SK-N-SH (cell line): ENCODE data around the gene GUCA1C. TPM values are rescaled to one million over a fixed set of nuclear protein-coding genes. Genes with fewer than 3 reads are reported as not detected.

Source experiments
- CTCF ChIA-PET: fragments of 300-600, 350-600 bp; formaldehyde crosslinking; extraction: SDS; loops from one replicate; lab custom pipeline; 2021; lab: Yijun Ruan, JAX
- POLR2A ChIA-PET: fragments of 350-600 bp; sonication (Branson Sonifier 250); formaldehyde crosslinking; extraction: SDS; loops from one replicate; lab custom pipeline; 2020; ENCODE audit warnings: antibody characterized with exemption, inconsistent platforms; lab: Yijun Ruan, JAX
- DNase-seq: peaks from one replicate; pipeline ENCODE4 v3.0.0; 2012
- H2AFZ ChIP-seq: fragments of 200-600 bp; sonication (generic); 2 replicates; pipeline ENCODE4 v1.8.1; 2016; ENCODE audit warnings: antibody characterized with exemption, mild to moderate bottlenecking, low read depth
- H3F3A ChIP-seq: fragments of 200-600 bp; sonication (generic); replicated peaks from 2 replicates; pipeline ENCODE3; 2016; ENCODE audit warnings: antibody characterized with exemption, mild to moderate bottlenecking; ENCODE audit not compliant: insufficient read depth
- H3K27ac ChIP-seq, 2 experiments: fragments of 200-500 bp in 1 of 2; fragments of 200-600 bp in 1 of 2; sonication (Bioruptor generic) in 1 of 2; sonication (generic), shearing (Covaris generic) in 1 of 2; 2 replicates each; pipeline versions ENCODE4 v1.5.1 to v1.6.1; 2014 to 2016; ENCODE audit warnings: low read depth in 2 of 2, inconsistent platforms in 1 of 2, low read length in 1 of 2, mild to moderate bottlenecking in 1 of 2, mixed read lengths in 1 of 2
- H3K27me3 ChIP-seq: fragments of 200-600 bp; sonication (generic), shearing (Covaris generic); 2 replicates; pipeline ENCODE4 v1.6.1; 2016; ENCODE audit warnings: mixed run types; ENCODE audit not compliant: insufficient read depth
- H3K36me3 ChIP-seq, 2 experiments: fragments of 200-500 bp in 1 of 2; fragments of 200-600 bp in 1 of 2; sonication (Bioruptor generic) in 1 of 2; sonication (generic) in 1 of 2; replicated peaks in 1 of 2; 2 replicates each; pipeline versions ENCODE3 to v1.5.1; 2014 to 2016; ENCODE audit warnings: low read length in 1 of 2, mild to moderate bottlenecking in 1 of 2; ENCODE audit not compliant: insufficient read depth in 2 of 2, control insufficient read depth in 1 of 2
- H3K4me1 ChIP-seq, 2 experiments: fragments of 200-500 bp in 1 of 2; fragments of 200-600 bp in 1 of 2; sonication (Bioruptor generic) in 1 of 2; sonication (generic), shearing (Covaris generic) in 1 of 2; 2 replicates each; pipeline versions ENCODE4 v1.5.1 to v1.6.1; 2014 to 2016; ENCODE audit warnings: low read depth in 1 of 2, low read length in 1 of 2, mixed run types in 1 of 2; ENCODE audit not compliant: insufficient read depth in 2 of 2, control insufficient read depth in 1 of 2
- H3K4me2 ChIP-seq: fragments of 200-600 bp; sonication (generic), shearing (Covaris generic); 2 replicates; pipeline ENCODE4 v1.6.1; 2017; ENCODE audit warnings: mixed run types
- H3K4me3 ChIP-seq, 2 experiments: fragments of 200-500 bp in 1 of 2; fragments of 200-600 bp in 1 of 2; sonication (Bioruptor generic) in 1 of 2; sonication (generic), shearing (Covaris generic) in 1 of 2; 2 replicates each; pipeline versions ENCODE4 v1.5.1 to v1.8.1; 2014 to 2016; ENCODE audit warnings: low read depth in 2 of 2, inconsistent platforms in 1 of 2, low read length in 1 of 2, mild to moderate bottlenecking in 1 of 2, mixed read lengths in 1 of 2, moderate library complexity in 1 of 2
- H3K79me2 ChIP-seq: fragments of 200-600 bp; sonication (generic); 2 replicates; pipeline ENCODE4 v1.8.1; 2017; ENCODE audit warnings: mild to moderate bottlenecking; ENCODE audit not compliant: insufficient read depth
- H3K9ac ChIP-seq: fragments of 200-600 bp; sonication (generic); 2 replicates; pipeline ENCODE4 v1.6.1; 2017; ENCODE audit warnings: mixed run types
- H3K9me2 ChIP-seq: fragments of 200-600 bp; sonication (generic); 2 replicates; pipeline ENCODE4 v1.6.1; 2017; ENCODE audit warnings: mixed run types
- H3K9me3 ChIP-seq: fragments of 200-600 bp; sonication (generic); 2 replicates; pipeline ENCODE4 v1.6.1; 2017; ENCODE audit warnings: mixed run types, mild to moderate bottlenecking, moderate library complexity
- H4K20me1 ChIP-seq: fragments of 200-600 bp; sonication (generic); 2 replicates; pipeline ENCODE4 v1.6.1; 2017; ENCODE audit warnings: mild to moderate bottlenecking, mixed run types; ENCODE audit not compliant: insufficient read depth
- CHD2 ChIP-seq: fragments of 150-350 bp; IDR thresholded peaks from 2 replicates; pipeline ENCODE4 v1.6.1; 2018; ENCODE audit warnings: low read length; ENCODE audit not compliant: partially characterized antibody
- CTCF ChIP-seq: fragments of 200-600 bp; sonication (generic); IDR thresholded peaks from 2 replicates; pipeline ENCODE4 v1.6.1; 2017; ENCODE audit warnings: antibody characterized with exemption, mild to moderate bottlenecking, moderate library complexity
- EP300 ChIP-seq, 2 experiments: IDR thresholded peaks; 2 replicates each; pipeline versions ENCODE4 v1.4.0 to v1.6.1; 2012; ENCODE audit warnings: borderline replicate concordance in 1 of 2, low read depth in 1 of 2, low read length in 1 of 2
- GABPA ChIP-seq: IDR thresholded peaks from 2 replicates; pipeline ENCODE4 v1.4.0; 2012; ENCODE audit warnings: low read depth, mild to moderate bottlenecking
- IRF3 ChIP-seq: fragments of 150-350 bp; IDR thresholded peaks from 2 replicates; pipeline ENCODE4 v1.6.1; 2016; ENCODE audit warnings: mild to moderate bottlenecking, low read depth, low read length
- JUND ChIP-seq: IDR thresholded peaks from 2 replicates; pipeline ENCODE4 v1.4.0; 2012
- NRF1 ChIP-seq: IDR thresholded peaks from 2 replicates; pipeline ENCODE4 v1.6.1; 2012; ENCODE audit warnings: low read depth, mild to moderate bottlenecking, low read length
- RAD21 ChIP-seq: IDR thresholded peaks from 2 replicates; pipeline ENCODE4 v1.6.1; 2012; ENCODE audit warnings: mild to moderate bottlenecking, low read length
- REST ChIP-seq: IDR thresholded peaks from 2 replicates; pipeline ENCODE4 v1.6.1; 2012; ENCODE audit warnings: mild to moderate bottlenecking, low read depth, low read length, moderate library complexity
- RXRA ChIP-seq: IDR thresholded peaks from 2 replicates; pipeline ENCODE4 v1.4.0; 2012; ENCODE audit warnings: low read depth, mild to moderate bottlenecking, borderline replicate concordance
- TCF12 ChIP-seq: IDR thresholded peaks from 2 replicates; pipeline ENCODE4 v1.4.0; 2012
- USF1 ChIP-seq: IDR thresholded peaks from 2 replicates; pipeline ENCODE4 v1.4.0; 2012; ENCODE audit warnings: low read depth, borderline replicate concordance
- YY1 ChIP-seq: IDR thresholded peaks from 2 replicates; pipeline ENCODE4 v1.4.0; 2012; ENCODE audit warnings: low read depth, mild to moderate bottlenecking
- WGBS: methylation state at CpG from one replicate; pipeline ENCODE4 v1.1.6; 2017; ENCODE audit warnings: low lambda C conversion rate; 5-methylcytosine and 5-hydroxymethylcytosine counted together
- polyA plus RNA-seq, 3 experiments: library from polyadenylated mRNA; depleted of rRNA; stranded (reverse); fragments of >200 nt; gene quantifications; 2 replicates each; pipeline ENCODE4 v1.2.3, GENCODE V29; 2012

The GUCA1C gene
- polyA plus RNA-seq, 1 of the 3 experiments (the other 2 are of a cell fraction): not detected

- DNase-seq: no peak
- no peak overlapping the region for H3K4me3 ChIP-seq
- H3K9me2 ChIP-seq: no peaks in the 10 kb centered on the region
- ChIA-PET CTCF (no interaction called here), POLR2A (no interaction called here)
- no peaks in the 10 kb centered on the region for H3F3A ChIP-seq
- no peaks in the 10 kb centered on the region for H4K20me1 ChIP-seq
- TF ChIP-seq YY1 (no peak), CHD2 (no peak), REST (no peak), EP300 (IDR thresholded peaks at IDR 0.05; ENCODE audit: borderline replicate concordance in 1 of 2, low read depth in 1 of 2, low read length in 1 of 2) (no peak), GABPA (no peak), IRF3 (no peak)
- no peaks in the 10 kb centered on the region for H3K27me3 ChIP-seq
- H3K79me2 ChIP-seq: no peaks in the 10 kb centered on the region
- H3K4me2 ChIP-seq: no peak overlapping the region
- WGBS: 76% methylated on average over 1 of the region's 1 CpG
- H3K27ac ChIP-seq: no peak overlapping the region
- H3K36me3 ChIP-seq: no peaks in the 10 kb centered on the region
- no peak overlapping the region for H3K9ac ChIP-seq
- H3K9me3 ChIP-seq: no peaks in the 10 kb centered on the region
- H2AFZ ChIP-seq: no peak overlapping the region
- H3K4me1 ChIP-seq: no peaks in the 10 kb centered on the region
Observed at GRCh38 chr3:108983051-108983450, 29.4 kb upstream of the GUCA1C start.

- 89% methylated on average over 2 of the region's 2 CpGs for WGBS
- Histone ChIP-seq H2AFZ (no peak overlapping the region), H3K9me2 (no peaks in the 10 kb centered on the region), H3K4me3 (no peak overlapping the region), H3K27me3 (no peaks in the 10 kb centered on the region), H3K4me1 (no peaks in the 10 kb centered on the region), H3K9ac (no peak overlapping the region), H3K9me3 (no peaks in the 10 kb centered on the region), H3K4me2 (no peak overlapping the region), H4K20me1 (no peaks in the 10 kb centered on the region), H3K27ac (no peak overlapping the region), H3K79me2 (no peaks in the 10 kb centered on the region), H3K36me3 (no peaks in the 10 kb centered on the region), H3F3A (no peaks in the 10 kb centered on the region)
- ChIA-PET POLR2A (no interaction called here), CTCF (no interaction called here)
- no peak for DNase-seq
- no peak for TF ChIP-seq TCF12
- no peak for TF ChIP-seq RXRA
- TF ChIP-seq CTCF: no peak
- TF ChIP-seq RAD21: no peak
- no peak for TF ChIP-seq NRF1
- no peak for TF ChIP-seq JUND
- TF ChIP-seq USF1: no peak
- TF ChIP-seq EP300 (IDR thresholded peaks at IDR 0.05; ENCODE audit: borderline replicate concordance in 1 of 2, low read depth in 1 of 2, low read length in 1 of 2): no peak
- no peak for TF ChIP-seq CHD2
Observed at GRCh38 chr3:108976058-108976457, 22.4 kb upstream of the GUCA1C start.
